T-helper 2 cell treated with Interferon-gamma antibody and Interleukin-4, amounts not matched to agents 100 ng/mL and 5 ng/mL, for 36 hours (primary cell): ENCODE data around the gene HOXD1. TPM values are rescaled to one million over a fixed set of nuclear protein-coding genes. Genes with fewer than 3 reads are reported as not detected.

ENCODE experiments used
- intact Hi-C: fragments of 100-400 bp; cut with micrococcal nuclease; formaldehyde crosslinking; loops from one replicate; pipeline ENCODE4 v1.15.1; 2023
- total RNA-seq: library from RNA; stranded (reverse); gene quantifications from 2 replicates; pipeline ENCODE4 v1.2.3, GENCODE V29; 2022

Gene HOXD1
- total RNA-seq, 1 donor from 2014 or later: not detected

DNA sequence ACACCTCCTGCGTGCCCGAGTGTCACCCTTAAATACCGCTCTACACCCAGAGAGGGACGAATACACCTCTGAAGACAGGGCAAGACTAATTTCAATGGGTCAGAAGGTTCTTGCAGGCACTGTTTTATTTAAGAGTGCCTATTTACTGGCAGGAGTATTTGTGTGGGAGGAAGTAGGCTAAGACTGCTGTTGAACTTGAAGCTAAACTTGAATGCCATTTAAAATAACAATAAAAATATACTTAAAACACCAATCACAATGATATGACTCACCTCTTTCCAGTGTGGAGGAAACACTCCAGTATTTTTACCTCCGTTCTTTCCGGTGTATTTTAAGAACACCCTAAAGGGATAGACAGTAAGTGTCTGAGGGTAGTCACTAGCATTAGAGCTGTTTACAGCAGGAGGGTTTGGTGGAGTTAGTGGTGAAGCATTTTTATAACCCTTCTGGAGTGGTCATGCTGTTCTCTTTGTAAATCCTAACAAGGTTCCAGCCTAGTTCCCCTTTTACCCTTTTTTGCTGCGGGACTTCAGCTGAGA lies 9.6 kb upstream of the HOXD1 start:
- intact Hi-C loops: no loop called here

DNA sequence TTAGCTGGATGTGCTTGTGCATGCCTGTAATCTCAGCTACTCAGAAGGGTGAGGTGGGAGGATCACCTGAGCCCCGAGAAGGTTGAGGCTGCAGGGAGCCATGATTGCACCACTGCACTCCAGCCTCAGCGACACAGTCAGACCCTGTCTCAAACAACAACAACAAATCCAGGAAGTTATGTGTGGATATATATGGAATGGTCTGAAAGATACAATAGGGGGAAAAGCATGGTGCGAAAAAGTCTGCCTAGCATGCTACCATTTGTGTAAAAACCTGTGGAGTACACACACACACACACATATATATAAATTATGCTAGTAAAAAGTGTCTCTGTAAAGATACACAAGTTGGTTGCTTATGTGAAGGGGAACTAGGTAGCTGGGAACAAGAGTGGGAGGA lies 6.9 kb upstream of the HOXD1 start:
- intact Hi-C loops: no loop called here

DNA sequence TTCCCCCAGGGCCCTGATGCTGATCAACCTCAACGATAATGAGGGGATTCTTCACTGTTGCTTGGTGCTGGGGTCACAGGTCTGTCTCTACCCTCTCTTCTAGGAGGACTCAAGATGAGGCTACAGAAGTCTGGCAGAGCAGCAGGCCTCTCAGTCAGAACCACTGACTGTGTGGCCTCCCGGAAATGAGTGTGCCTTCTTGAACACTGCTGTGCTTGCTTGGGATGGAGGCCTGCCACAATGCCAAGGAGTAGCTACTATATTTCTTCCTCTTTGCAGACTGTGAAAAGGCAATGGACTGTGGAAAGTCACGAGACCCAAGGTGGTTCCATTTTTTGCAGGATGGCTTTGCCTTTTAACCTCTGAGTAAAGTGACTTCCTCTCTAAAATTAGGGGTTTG lies 5.8 kb upstream of the HOXD1 start:
- intact Hi-C loops: no loop called here

DNA sequence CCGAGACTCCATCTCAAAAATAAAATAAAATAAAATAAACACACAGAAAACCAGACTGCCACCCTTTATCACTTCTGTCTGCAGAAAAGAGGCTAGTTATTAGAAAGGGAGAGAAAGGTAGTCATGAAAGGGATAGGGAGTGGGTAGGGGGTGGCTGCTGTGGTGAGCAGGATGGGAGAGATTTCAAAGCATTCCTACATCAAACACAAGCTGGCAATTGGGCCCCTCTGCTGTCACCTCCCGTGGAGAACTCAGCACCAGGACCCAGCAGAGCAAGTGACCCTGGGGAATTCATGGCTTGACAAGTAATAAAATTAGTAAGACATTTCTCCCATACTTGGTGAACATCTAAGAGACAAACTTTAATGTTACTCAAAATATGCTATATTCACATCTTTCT lies 3.7 kb upstream of the HOXD1 start:
- intact Hi-C loops: no loop called here

DNA sequence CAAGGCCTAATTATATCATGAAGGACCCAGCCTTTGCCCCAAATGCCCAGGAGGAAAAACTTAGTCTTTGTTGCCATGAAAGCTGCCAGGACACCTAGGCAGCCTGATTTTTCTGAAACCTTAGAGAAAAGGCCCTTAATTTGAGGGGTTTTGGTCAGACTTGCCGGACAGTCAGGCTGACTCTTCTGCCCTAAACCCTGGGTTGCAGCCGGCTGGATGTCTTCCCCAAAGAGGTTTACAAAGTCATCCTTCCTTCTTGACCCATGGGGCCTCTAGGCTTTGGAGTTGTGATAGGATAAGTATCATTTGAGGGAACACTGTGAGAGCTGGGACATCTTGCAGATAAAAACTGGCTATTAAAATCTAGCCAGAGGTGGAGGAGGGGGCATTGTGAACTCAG lies 2.4 kb upstream of the HOXD1 start:
- intact Hi-C loops: no loop called here

DNA sequence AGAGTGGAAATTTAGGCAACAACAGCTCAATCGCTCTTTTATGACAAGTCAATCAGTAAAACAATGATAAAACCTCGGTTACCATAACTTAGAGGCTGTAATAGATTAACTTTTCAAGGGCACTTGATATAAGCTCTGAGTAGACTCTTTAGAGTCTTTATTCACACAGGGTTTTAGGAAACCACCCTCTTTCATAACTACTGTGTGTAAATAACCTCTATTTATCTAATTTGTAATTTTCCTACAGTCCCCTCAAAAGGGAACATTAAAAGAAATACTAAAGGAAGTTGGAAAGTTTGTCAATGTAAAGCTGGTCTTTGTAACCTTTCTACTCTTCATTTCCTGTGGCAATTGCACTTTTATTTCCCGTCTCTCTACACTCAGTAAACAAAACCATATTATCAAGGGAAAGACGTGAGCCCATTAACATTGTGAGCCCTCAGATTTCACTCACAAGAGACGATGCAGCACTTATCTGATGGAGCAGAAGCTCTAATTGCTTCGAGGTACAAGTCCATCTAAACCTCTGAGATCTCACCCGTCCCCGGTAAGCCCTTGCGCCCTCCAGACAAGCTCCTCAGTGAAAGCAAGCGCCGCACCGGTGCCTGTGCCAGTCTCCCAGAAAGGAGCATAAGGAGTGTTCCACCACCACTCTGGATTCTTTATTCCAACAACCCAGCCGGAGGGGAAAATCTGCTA lies 1.1 kb upstream of the HOXD1 start:
- intact Hi-C loops: no loop called here

DNA sequence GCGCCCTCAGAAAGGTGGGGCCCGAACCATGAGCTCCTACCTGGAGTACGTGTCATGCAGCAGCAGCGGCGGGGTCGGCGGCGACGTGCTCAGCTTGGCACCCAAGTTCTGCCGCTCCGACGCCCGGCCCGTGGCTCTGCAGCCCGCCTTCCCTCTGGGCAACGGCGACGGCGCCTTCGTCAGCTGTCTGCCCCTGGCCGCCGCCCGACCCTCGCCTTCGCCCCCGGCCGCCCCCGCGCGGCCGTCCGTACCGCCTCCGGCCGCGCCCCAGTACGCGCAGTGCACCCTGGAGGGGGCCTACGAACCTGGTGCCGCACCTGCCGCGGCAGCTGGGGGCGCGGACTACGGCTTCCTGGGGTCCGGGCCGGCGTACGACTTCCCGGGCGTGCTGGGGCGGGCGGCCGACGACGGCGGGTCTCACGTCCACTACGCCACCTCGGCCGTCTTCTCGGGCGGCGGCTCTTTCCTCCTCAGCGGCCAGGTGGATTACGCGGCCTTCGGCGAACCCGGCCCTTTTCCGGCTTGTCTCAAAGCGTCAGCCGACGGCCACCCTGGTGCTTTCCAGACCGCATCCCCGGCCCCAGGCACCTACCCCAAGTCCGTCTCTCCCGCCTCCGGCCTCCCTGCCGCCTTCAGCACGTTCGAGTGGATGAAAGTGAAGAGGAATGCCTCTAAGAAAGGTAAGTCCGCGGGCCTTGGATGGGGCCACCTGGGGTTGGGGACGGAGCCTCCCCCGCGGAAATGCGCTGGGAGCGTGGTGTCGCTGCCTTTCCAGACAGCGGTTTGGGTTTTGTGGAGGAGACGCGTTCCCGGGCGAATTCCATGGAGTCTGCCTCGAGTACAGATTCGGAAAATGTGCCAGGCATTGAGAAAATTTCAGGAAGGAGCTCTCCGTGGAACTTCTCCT lies 559 bp downstream of the HOXD1 start:
- intact Hi-C loops: no loop called here

DNA sequence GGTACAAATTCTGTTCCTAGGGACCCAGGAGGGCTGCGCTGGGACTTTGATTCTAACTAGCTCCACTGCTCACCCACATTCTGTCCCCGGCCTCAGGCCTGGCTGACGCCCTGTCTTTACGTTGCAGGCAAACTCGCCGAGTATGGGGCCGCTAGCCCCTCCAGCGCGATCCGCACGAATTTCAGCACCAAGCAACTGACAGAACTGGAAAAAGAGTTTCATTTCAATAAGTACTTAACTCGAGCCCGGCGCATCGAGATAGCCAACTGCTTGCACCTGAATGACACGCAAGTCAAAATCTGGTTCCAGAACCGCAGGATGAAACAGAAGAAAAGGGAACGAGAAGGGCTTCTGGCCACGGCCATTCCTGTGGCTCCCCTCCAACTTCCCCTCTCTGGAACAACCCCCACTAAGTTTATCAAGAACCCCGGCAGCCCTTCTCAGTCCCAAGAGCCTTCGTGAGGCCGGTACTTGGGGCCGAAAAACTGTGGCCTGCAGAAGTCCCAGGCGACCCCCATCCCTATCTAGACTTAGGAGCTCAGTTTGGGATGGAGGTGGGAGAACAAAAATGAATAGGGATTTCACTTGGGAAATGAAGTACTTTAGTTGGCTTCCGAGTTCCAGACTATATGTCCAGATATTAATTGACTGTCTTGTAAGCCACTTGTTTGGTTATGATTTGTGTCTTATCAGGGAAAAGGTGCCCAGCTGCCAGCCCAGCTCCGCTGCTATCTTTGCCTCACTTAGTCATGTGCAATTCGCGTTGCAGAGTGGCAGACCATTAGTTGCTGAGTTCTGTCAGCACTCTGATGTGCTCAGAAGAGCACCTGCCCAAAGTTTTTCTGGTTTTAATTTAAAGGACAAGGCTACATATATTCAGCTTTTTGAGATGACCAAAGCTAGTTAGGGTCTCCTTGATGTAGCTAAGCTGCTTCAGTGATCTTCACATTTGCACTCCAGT lies 1.5 kb downstream of the HOXD1 start:
- intact Hi-C loops: loop anchor here (5.0 kb wide), 1 partner anchor 447 kb away; no protein-coding TSS in a partner anchor

DNA sequence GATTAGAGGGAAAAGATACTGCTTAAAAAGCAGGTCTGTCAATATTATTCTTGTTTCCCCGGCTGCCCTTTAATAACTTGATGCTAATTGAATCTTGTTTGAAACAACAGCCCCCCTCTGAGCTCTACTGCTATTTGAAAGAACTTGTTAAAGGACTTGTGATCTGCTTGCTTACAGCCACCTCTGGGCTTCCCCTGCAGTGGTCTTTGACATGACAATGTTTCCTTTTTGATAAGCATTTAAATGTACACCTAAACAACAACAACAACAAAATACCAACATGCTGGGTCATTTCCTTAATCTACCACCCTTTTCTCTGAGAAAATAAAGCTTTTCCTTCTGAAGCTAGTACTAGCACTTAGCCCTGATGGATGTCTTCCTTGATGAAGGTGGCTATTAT lies 3.9 kb downstream of the HOXD1 start:
- intact Hi-C loops: loop anchor here (5.0 kb wide), 1 partner anchor 445 kb away; no protein-coding TSS in a partner anchor

DNA sequence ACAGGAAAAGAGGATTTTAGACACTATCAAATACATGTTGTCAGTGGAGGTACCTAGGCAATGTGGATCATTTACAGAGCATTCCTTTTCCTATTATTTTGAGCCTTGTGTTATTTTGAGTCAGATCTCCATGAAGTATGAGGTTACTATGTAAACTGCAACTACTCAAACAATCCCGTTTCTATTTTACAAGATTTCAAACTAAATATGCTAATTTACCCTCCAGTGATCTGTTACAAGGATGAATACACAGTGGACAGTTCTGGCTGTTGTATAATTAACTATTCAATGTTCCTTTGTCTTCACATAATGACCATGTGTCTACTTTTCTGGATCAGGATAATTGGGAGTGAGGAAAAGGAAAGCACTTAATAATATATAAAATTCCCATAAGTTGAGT lies 4.6 kb downstream of the HOXD1 start:
- intact Hi-C loops: loop anchor here (5.0 kb wide), 1 partner anchor 444 kb away; no protein-coding TSS in a partner anchor

DNA sequence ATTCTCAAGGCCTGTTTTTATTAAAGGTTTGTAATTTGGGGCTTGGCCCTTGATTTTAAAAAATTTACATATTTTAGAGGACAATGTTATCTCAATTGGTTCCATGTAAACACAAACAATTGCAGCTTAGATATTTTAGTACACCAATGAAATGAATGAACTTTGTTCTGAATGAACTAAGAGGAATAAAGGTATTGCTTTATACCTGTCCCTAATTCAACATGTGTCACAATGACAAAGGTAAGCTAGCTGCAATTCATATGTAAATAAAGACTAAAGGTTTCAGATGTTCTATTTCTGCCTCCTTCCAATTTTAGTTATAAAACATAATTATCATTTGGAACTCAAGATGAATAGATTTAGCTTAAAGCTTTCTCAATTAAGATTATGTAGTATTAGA lies 11.4 kb downstream of the HOXD1 start:
- intact Hi-C loops: no loop called here

DNA sequence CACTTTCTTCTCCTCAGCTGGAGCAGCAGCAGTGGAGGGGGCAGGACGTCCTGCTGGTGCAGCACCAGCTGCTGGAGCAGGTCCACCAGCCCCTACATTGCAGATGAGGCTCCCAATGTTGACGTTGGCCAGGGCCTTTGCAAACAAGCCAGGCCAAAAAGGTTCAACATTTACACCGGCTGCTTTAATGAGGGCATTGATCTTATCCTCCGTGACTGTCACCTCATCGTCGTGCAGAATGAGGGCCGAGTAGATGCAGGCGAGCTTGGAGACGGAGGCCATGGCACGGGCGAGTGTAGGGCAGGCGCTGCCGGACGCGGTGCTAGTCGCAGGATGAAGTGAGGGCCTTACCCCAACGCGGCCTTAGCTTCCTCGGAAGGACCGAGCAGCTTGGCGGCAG lies 12.5 kb downstream of the HOXD1 start:
- intact Hi-C loops: no loop called here

DNA sequence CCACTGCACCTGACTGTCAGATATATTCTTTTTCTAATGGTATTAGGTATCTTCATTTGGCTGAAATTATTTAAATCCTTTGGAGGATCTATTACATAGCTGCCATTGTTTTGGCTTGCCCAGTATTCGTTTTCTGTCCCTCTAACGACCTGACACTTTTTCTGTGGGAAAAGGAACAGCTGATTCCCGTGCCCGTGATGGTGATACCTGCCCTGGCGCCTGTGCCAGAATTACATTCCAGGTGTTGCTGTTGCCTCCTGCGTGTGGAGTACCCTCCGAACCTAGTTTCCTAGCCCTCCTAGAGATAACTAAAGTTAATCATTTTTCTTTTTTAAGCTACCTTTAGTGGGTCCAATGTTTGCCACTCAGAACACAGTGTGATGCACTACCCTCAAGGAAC lies 14.0 kb downstream of the HOXD1 start:
- intact Hi-C loops: no loop called here

DNA sequence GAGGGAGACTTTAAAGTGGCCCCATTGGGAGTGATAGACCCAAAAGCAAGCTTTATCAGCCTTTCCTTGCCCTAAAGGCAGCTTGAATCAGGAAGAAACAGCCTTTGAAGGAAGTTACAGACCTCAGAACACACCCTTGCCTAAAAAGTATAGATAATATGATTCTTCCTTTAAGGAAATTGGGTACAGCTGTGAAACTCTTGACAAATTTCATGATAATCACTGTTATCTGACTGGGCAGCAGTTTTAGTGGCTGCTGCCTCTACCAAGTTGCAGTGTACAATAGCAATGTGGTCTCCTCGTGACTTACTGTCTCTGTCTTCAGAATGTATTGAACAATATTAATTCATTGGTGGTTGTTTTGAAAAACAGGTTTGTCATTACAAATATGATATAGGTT lies 16.7 kb downstream of the HOXD1 start:
- intact Hi-C loops: no loop called here

DNA sequence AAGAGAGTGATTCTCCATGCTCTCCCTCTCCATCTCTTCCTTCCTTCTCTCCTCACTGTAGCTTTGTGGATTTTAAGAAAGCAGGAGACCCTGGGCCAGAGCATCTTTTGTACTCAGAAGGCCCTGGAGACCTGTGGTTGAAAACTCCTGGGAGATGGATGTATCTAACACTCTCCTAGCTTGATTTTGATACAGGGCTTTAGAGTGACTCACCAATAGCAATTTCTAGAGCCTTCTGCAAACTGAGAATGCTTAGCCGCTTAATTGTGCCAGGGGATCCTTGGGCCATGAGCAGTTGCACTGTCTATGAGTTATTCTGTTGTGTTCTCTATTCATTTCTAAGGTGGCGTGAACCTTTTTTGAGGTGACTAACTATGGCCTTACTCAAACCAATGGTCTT lies 17.7 kb downstream of the HOXD1 start:
- intact Hi-C loops: no loop called here

DNA sequence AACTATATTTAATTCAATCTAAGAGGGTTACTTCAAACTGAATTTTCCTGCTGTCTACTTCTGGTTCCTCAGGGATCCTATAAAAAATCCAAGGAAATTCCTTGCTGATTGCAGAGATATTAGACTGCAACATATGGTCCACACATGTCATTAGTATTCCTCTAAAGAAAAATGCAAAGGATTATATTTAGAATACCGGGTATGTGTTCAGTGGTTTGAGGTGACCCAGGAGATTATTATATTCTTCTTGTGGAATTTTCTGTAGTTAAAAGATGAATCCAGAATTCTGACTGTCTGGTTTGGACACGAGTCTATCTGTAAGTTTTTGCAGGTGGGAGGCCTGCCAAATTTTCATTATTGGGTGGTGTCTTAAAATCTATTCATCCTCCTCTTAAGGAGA lies 18.2 kb downstream of the HOXD1 start:
- intact Hi-C loops: no loop called here

DNA sequence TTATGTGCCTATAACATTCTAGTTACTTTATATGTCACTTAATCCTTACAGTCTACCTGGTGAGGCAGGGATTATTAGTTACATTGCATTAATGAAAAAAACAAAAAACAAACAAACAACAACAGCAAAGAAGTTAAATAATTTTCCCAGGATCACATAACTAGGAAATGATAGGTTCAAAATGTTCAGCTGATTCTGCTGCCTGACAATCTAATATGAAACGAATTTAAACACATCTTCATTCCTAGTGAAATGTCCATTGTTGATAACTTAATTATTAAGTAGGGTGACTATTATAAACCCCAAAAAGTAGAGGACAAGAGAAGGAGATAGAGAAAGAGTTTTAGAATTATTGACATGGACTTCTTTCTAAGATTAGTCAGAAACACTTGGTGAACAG lies 22.6 kb downstream of the HOXD1 start:
- intact Hi-C loops: no loop called here

DNA sequence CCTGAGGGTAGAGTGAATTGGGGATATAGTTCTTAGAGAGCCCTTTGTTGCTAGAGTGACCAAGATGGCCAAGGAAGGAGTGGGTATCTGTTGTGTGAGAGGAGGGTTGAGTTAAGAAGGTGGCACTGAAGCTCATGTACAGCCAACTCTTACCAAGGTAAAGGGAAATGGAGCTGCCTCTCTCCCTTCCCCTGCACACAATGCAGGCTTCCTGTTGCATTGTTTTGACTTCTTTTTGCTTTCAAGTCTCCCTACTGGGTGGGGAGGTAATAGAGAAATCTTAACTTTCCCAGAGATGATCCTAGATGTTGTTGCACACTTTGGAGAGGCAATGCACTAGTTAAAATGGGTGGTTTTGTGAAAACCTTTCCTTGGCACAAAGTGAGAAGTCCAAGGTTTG lies 23.8 kb downstream of the HOXD1 start:
- intact Hi-C loops: no loop called here

DNA sequence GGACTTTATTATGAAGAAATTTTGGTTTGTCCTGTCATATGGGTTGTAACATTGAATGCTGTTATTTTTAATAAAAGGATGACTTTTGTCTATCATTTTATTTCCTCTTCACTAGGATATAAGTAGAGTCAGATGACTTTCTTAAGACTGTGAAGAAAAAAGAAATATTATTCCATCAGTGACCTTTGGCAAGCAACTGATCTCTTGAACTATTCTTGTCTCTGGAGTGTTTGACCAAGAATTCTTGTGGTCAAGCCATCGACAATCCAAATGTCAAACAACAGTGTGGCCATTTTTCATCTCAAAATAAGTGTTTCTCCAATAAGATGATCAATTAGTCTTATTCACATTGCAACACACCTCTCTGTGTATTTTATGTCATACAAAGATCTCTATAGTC lies 24.9 kb downstream of the HOXD1 start:
- intact Hi-C loops: no loop called here

DNA sequence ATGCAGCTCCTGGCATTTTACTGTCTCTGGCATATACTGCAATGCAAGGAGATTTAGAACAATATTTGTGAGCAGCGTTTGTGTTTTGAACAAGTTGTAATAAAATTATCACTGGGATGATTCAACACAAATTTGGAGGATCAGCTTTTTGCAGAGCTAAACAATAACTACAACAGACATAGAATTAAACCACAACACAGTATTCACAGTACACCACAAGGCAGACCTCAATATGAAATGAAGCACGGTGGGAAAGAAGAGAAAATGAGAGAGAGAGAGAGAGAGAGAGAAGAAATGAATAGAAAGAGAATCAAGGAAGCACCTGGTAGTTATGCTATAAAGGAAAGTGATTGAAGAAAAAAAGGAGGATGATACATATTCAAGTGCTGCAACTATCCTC lies 39.4 kb downstream of the HOXD1 start:
- intact Hi-C loops: no loop called here

DNA sequence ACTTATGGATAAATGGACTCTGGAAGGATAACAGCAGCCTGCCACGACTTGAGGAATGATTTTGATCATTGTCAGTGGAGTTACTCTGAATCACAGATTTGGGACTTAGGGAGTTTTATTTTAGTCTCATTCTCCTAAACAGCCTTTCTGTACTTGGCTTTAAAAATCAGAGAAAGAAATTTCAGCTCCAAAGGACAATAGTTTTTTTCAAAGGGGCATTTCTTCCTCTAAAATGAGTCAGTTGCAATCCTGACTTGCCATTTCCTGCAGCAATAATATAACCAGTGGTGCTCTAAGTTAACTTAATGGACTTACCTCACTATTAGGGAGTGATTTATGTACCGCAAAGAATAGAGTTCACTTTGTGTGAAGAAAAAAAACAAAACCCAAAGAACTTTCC lies 45.7 kb downstream of the HOXD1 start:
- intact Hi-C loops: no loop called here
